Osteoblast (primary cell): ENCODE results near the gene NRM. TPM values are rescaled to one million over a fixed set of nuclear protein-coding genes. Genes with fewer than 3 reads are reported as not detected.

Source experiments
- DNase-seq: peaks from one replicate; pipeline ENCODE4 v3.0.0; 2011; ENCODE audit warnings: low spot score, mixed read lengths; ENCODE audit not compliant: insufficient read length; ENCODE audit errors: missing footprints
- H2AFZ ChIP-seq: 2 replicates; pipeline ENCODE4 v1.6.0; 2011; ENCODE audit warnings: mild to moderate bottlenecking, low read length
- H3K27ac ChIP-seq: 2 replicates; pipeline ENCODE4 v1.5.1; 2011; ENCODE audit warnings: mild to moderate bottlenecking, low read depth, low read length, moderate library complexity
- H3K27me3 ChIP-seq: 2 replicates; pipeline ENCODE4 v1.6.0; 2012; ENCODE audit warnings: mild to moderate bottlenecking, control low read depth, inconsistent platforms, low read length, moderate library complexity; ENCODE audit not compliant: insufficient read depth
- H3K36me3 ChIP-seq: 2 replicates; pipeline ENCODE4 v1.5.1; 2011; ENCODE audit warnings: mild to moderate bottlenecking, low read length, control low read depth, moderate library complexity; ENCODE audit not compliant: insufficient read depth
- H3K4me1 ChIP-seq: 2 replicates; pipeline ENCODE4 v1.5.1; 2011; ENCODE audit warnings: mild to moderate bottlenecking, low read length, control low read depth, moderate library complexity; ENCODE audit not compliant: insufficient read depth
- H3K4me2 ChIP-seq: 2 replicates; pipeline ENCODE4 v1.6.0; 2011; ENCODE audit warnings: mild to moderate bottlenecking, low read length; ENCODE audit not compliant: insufficient read depth
- H3K4me3 ChIP-seq: fragments of 200-600 bp; sonication (generic); 3 replicates; pipeline ENCODE4 v1.5.1; 2012; ENCODE audit warnings: mild to moderate bottlenecking, low read length, inconsistent platforms; ENCODE audit not compliant: insufficient read depth
- H3K79me2 ChIP-seq: 2 replicates; pipeline ENCODE4 v1.6.0; 2012; ENCODE audit warnings: mild to moderate bottlenecking, low read length, control low read depth, inconsistent platforms; ENCODE audit not compliant: insufficient read depth
- H3K9me3 ChIP-seq: 2 replicates; pipeline ENCODE4 v1.5.1; 2011; ENCODE audit warnings: low read depth, low read length, control low read depth
- H4K20me1 ChIP-seq: 2 replicates; pipeline ENCODE4 v1.6.0; 2012; ENCODE audit warnings: mild to moderate bottlenecking, low read length, control low read depth; ENCODE audit not compliant: insufficient read depth
- total RNA-seq: library from RNA; depleted of rRNA; stranded (reverse); fragments of >200 nt; gene quantifications from 2 replicates; pipeline ENCODE4 v1.2.3, GENCODE V29; 2012
- TF ChIP-seq, protein P1 (sequence below): IDR thresholded peaks from 2 replicates; pipeline ENCODE4 v1.5.1; 2011; ENCODE audit warnings: mild to moderate bottlenecking, low read depth, low read length, moderate library complexity; ENCODE audit errors: extremely low read depth

The NRM gene
- total RNA-seq, 1 donor = 3.3 TPM

DNA sequence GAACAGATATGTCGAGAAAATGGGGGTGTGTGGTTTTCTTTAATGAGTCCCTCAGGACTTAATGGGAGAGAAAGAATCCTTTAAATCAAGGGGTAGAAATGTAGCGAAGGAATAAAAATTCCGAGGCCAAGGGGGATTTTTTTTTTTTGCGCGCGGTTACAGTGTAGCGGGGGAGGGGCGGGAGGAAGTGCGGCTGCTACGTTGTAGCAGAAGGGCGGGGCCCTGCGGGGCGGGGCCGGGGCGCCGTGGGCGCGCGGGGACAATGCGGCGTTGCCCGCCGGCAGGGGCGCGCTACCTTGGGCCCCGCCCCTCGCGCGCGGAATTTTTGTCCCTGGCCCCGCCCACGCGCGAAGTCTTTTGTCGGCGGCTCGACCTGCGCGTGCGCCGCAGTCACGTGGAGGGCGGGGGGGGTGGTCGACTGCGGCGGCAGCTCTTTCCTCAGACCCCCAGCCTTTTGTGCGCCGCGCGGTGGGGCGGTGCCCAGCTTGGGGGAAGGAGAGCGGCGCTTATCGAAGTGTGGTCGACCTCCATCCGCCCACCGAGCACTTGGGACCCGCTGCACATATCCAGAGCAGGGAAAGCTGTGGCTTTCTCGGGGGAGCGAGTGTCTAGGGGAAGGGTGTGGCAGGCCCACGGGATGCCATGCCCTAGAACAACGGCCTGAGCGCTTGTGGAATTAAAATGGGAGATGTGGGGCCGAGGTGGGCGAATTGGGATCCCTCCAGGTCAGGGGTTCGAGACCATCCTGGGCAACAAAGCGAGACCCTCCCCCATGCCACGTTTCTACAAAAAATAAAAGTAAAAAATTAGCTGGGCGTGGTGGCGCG, 30.6 kb upstream of the NRM start:
- no peaks in the 10 kb centered on the region for H3K27me3 ChIP-seq
- peak overlapping the region; percentile 93 for H3K4me3 ChIP-seq
- peaks cover 43% of the 10 kb centered on the region for H3K36me3 ChIP-seq
- H3K4me2 ChIP-seq = peak overlapping the region; percentile 93
- no peak overlapping the region for H2AFZ ChIP-seq
- DNase-seq = peak; percentile 96
- H3K9me3 ChIP-seq = no peaks in the 10 kb centered on the region
- H4K20me1 ChIP-seq = peaks cover 41% of the 10 kb centered on the region
- TF ChIP-seq, protein P1, sequence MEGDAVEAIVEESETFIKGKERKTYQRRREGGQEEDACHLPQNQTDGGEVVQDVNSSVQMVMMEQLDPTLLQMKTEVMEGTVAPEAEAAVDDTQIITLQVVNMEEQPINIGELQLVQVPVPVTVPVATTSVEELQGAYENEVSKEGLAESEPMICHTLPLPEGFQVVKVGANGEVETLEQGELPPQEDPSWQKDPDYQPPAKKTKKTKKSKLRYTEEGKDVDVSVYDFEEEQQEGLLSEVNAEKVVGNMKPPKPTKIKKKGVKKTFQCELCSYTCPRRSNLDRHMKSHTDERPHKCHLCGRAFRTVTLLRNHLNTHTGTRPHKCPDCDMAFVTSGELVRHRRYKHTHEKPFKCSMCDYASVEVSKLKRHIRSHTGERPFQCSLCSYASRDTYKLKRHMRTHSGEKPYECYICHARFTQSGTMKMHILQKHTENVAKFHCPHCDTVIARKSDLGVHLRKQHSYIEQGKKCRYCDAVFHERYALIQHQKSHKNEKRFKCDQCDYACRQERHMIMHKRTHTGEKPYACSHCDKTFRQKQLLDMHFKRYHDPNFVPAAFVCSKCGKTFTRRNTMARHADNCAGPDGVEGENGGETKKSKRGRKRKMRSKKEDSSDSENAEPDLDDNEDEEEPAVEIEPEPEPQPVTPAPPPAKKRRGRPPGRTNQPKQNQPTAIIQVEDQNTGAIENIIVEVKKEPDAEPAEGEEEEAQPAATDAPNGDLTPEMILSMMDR = no peak
- peak overlapping the region; percentile 87 for H3K27ac ChIP-seq
- H3K79me2 ChIP-seq = peaks cover 69% of the 10 kb centered on the region
- H3K4me1 ChIP-seq = peaks cover 52% of the 10 kb centered on the region

DNA sequence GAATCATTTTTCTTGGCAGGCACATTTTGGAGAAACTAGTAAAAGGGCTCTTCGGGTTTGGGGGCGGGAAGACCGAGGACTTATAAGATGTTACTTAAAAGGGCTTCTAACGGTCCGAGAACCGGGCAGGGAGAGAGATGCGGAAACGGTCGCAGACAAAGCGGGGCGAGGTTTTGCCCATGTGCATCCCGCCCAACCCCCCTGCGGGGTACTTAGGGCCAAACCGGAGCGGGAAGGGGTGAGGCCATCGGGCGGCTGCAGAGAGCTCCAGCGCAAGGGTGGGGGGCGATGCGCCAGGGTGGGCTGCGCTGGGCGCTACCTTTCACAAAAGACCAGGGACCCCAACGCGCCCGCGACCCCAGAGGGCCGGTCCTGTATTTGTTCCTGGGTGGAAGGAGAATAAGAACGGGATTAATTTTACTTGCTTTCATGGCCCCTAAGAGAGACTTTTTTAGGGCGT, 30.0 kb upstream of the NRM start:
- peaks cover 40% of the 10 kb centered on the region for H4K20me1 ChIP-seq
- DNase-seq = peak; percentile 83
- H3K9me3 ChIP-seq = no peaks in the 10 kb centered on the region
- no peak overlapping the region for H2AFZ ChIP-seq
- TF ChIP-seq, protein P1 = no peak
- peaks cover 72% of the 10 kb centered on the region for H3K79me2 ChIP-seq
- peak overlapping the region; percentile 93 for H3K4me3 ChIP-seq
- no peaks in the 10 kb centered on the region for H3K27me3 ChIP-seq
- peaks cover 49% of the 10 kb centered on the region for H3K4me1 ChIP-seq
- H3K27ac ChIP-seq = peak overlapping the region; percentile 87
- H3K36me3 ChIP-seq = peaks cover 42% of the 10 kb centered on the region
- H3K4me2 ChIP-seq = peak overlapping the region; percentile 91

DNA sequence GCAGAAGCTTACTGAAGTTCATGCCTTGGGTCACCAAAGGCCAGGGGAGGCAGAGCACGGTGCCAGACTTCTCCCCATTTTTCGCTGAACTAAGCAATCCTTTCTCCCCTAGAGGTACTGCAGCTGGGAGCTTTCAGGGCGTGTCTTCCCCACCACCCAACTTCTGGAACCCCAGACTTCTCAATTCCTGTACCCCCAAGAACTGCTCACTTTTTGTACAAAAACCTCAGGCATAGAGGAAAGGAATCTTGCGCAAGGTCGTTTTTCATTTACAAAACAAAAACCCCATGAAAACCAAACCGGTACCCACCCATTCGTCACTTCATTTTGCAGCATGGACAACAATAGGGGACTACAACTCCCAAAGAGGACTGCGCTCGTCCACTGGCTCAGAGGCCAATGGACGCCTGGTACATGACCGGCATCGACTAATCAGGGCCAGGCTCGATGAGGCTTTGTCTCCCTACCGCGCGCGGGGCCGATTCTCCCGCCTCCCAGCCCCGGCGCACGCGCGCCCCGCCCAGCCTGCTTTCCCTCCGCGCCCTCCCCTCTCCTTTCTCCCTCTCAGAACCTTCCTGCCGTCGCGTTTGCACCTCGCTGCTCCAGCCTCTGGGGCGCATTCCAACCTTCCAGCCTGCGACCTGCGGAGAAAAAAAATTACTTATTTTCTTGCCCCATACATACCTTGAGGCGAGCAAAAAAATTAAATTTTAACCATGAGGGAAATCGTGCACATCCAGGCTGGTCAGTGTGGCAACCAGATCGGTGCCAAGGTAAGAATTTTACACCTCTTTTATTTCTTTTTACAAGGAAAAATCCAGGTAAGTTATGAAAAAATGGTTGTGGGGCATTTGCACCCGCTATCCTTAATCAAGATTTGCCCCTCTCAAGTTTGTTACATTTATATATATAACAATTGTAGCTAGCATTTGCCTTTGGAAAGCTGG, 29.3 kb upstream of the NRM start, which contains the start of gene TUBB:
TSS of gene TUBB (plus strand) at position 562 of the 947 bp plus-strand sequence. CDS start at position 717, 155 bp downstream.
- Histone ChIP-seq H3K36me3 (peaks cover 36% of the 10 kb centered on the region), H3K9me3 (no peaks in the 10 kb centered on the region), H3K4me2 (peak within 1 kb of the TSS; percentile 91), H3K79me2 (peaks cover 70% of the 10 kb centered on the region), H4K20me1 (peaks cover 34% of the 10 kb centered on the region), H2AFZ (peak within 1 kb of the TSS; percentile 53), H3K4me3 (peak within 1 kb of the TSS; percentile 93), H3K27me3 (no peaks in the 10 kb centered on the region), H3K4me1 (peaks cover 43% of the 10 kb centered on the region), H3K27ac (peak within 1 kb of the TSS; percentile 87)
- DNase-seq = peak; percentile 98
- TF ChIP-seq, protein P1 = no peak
